GM12801 (cell line): ENCODE measurements around the gene C2.
"Not testable (repeated sequence)": the region's sequence is repeated elsewhere in the genome, so short reads cannot be mapped to it uniquely, and the experiment has no call there.

ENCODE experiments used
- CTCF ChIP-seq: IDR thresholded peaks from one replicate; pipeline ENCODE4 v1.5.1; 2011; ENCODE audit warnings: control low read depth; ENCODE audit not compliant: insufficient read length; ENCODE audit errors: extremely low read depth

The C2 gene

GRCh38 chr6:31981744-31982143, 54.2 kb downstream of the C2 start, which contains the start of gene C4A:
Gene C4A, plus strand, starts transcription at chr6:31982057. Its CDS starts 51 bp downstream, at chr6:31982108.
- not testable (repeated sequence) for TF ChIP-seq CTCF
